Erythroblast (primary cell): ENCODE data around the gene TMEM135.

Experiments
- GATA1 ChIP-seq: IDR thresholded peaks from 2 replicates; pipeline ENCODE4 v1.6.1; 2011; ENCODE audit warnings: low read depth, mild to moderate bottlenecking, control low read depth, low read length, moderate library complexity
- POLR2A ChIP-seq: IDR thresholded peaks from 2 replicates; pipeline ENCODE4 v1.6.1; 2011; ENCODE audit warnings: mild to moderate bottlenecking, low read length

- TF ChIP-seq POLR2A (no peak), GATA1 (no peak)
Observed at GRCh38 chr11:87180742-87181141, 143.0 kb downstream of the TMEM135 start.
